Stomach (tissue), 9 donors: ENCODE data around the gene SMAD2. TPM values are rescaled to one million over a fixed set of nuclear protein-coding genes. Genes with fewer than 3 reads are reported as not detected.

Source experiments
- DNase-seq, 2 donors: peaks; one replicate each; pipeline versions ENCODE4 v3.0.0 to v3.0.0-alpha.2; 2013 to 2019
- H3K27ac ChIP-seq, 5 donors: fragments of 200-600 bp in 4 of 5; sonication (generic) in 4 of 5; one replicate each; pipeline ENCODE4 v1.5.1; 2013 to 2019; ENCODE audit warnings: mild to moderate bottlenecking in 1 of 5, moderate library complexity in 1 of 5
- H3K27me3 ChIP-seq, 3 donors: fragments of 200-600 bp; sonication (generic); one replicate each; pipeline ENCODE4 v1.5.1; 2017 to 2019; ENCODE audit warnings: mixed run types in 1 of 3
- H3K36me3 ChIP-seq, 4 donors: fragments of 200-600 bp; sonication (generic); 1 replicate in 3 of 4; 2 replicates in 1 of 4; pipeline ENCODE4 v1.5.1; 2016 to 2019
- H3K4me1 ChIP-seq, 4 donors: fragments of 200-600 bp; sonication (generic); one replicate each; pipeline ENCODE4 v1.5.1; 2016 to 2019
- H3K4me3 ChIP-seq, 4 donors: fragments of 200-600 bp; sonication (generic) in 3 of 4; one replicate each; pipeline ENCODE4 v1.5.1; 2016 to 2019; ENCODE audit warnings: mild to moderate bottlenecking in 1 of 4
- H3K9me3 ChIP-seq, 4 donors: fragments of 200-600 bp; sonication (generic); one replicate each; pipeline ENCODE4 v1.5.1; 2016 to 2019
- EP300 ChIP-seq: sonication (generic); formaldehyde crosslinking; IDR thresholded peaks from one replicate; pipeline ENCODE4 v1.6.1; 2017; ENCODE audit warnings: antibody characterized with exemption
- POLR2A ChIP-seq, 4 donors: fragments of 450-650 bp; IDR thresholded peaks; one replicate each; pipeline ENCODE4 v1.6.1; 2016; ENCODE audit warnings: antibody characterized with exemption in 4 of 4, control low read depth in 2 of 4, mild to moderate bottlenecking in 1 of 4, moderate library complexity in 1 of 4
- POLR2AphosphoS5 ChIP-seq, 3 donors: sonication (generic); formaldehyde crosslinking; IDR thresholded peaks; one replicate each; pipeline ENCODE4 v1.6.1; 2016; ENCODE audit warnings: antibody characterized with exemption in 3 of 3
- WGBS, 5 donors: extraction: QIAGEN DNeasy Blood & Tissue Kit in 3 of 5; methylation state at CpG; one replicate each; pipeline versions ENCODE4 v1.1.5 to v1.1.7; 2013 to 2018; 5-methylcytosine and 5-hydroxymethylcytosine counted together
- intact Hi-C: fragments of 100-400 bp; cut with DNase I; formaldehyde crosslinking; loops from one replicate; pipeline ENCODE4 v1.15.1; 2023; ENCODE audit warnings: low total_unique reads
- polyA plus RNA-seq, 3 donors: library from polyadenylated mRNA; stranded (reverse); fragments of 200-250 nt; gene quantifications; one replicate each; pipeline ENCODE4 v1.2.3, GENCODE V29; 2013
- total RNA-seq, 5 donors: library from RNA; depleted of rRNA; stranded (reverse); fragments of >200 nt; gene quantifications; one replicate each; pipeline versions ENCODE4 v1.1.0 to v1.2.3, GENCODE V29; 2014 to 2016
- TF ChIP-seq, protein P1 (sequence below), 7 experiments: fragments of 450-650 bp in 4 of 7; fragments of 200-600 bp in 3 of 7; sonication (generic) in 3 of 7; IDR thresholded peaks; one replicate each; pipeline ENCODE4 v1.5.1; 2016 to 2019; ENCODE audit warnings: antibody characterized with exemption in 7 of 7, control low read depth in 2 of 7, mild to moderate bottlenecking in 1 of 7
- donor health status: healthy with polysubstance abuse.
- donor health status: Bipolar disorder and iron deficiency.
- donor health status: healthy.

Gene SMAD2
- total and polyA plus RNA-seq, 8 donors, result 18.9 to 233 (median 46.3) TPM

GRCh38 chr18:47877892-47878291, 52.6 kb downstream of the SMAD2 start:
- WGBS, 5 donors, result 74 to 84% (median 80%) methylated on average over 3 of the region's 3 CpGs
- TF ChIP-seq POLR2A (IDR thresholded peaks at IDR 0.05), result no peak
- TF ChIP-seq, protein P1, sequence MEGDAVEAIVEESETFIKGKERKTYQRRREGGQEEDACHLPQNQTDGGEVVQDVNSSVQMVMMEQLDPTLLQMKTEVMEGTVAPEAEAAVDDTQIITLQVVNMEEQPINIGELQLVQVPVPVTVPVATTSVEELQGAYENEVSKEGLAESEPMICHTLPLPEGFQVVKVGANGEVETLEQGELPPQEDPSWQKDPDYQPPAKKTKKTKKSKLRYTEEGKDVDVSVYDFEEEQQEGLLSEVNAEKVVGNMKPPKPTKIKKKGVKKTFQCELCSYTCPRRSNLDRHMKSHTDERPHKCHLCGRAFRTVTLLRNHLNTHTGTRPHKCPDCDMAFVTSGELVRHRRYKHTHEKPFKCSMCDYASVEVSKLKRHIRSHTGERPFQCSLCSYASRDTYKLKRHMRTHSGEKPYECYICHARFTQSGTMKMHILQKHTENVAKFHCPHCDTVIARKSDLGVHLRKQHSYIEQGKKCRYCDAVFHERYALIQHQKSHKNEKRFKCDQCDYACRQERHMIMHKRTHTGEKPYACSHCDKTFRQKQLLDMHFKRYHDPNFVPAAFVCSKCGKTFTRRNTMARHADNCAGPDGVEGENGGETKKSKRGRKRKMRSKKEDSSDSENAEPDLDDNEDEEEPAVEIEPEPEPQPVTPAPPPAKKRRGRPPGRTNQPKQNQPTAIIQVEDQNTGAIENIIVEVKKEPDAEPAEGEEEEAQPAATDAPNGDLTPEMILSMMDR (IDR thresholded peaks at IDR 0.05), result no peak
- TF ChIP-seq EP300, result no peak
- Histone ChIP-seq H3K27me3 (no peaks in the 10 kb centered on the region), H3K9me3 (no peaks in the 10 kb centered on the region), H3K27ac (no peak overlapping the region), H3K4me3 (no peak overlapping the region), H3K36me3 (peaks cover 0 to 18% (median 9%) of the 10 kb centered on the region in 4 donors), H3K4me1 (peaks cover 0 to 34% (median 4%) of the 10 kb centered on the region in 4 donors)
- DNase-seq, result no peak
- intact Hi-C loops, result no loop called here

- intact Hi-C loops, result no loop called here
- no peak for DNase-seq
- no peaks in the 10 kb centered on the region for H3K27me3 ChIP-seq
- WGBS, 5 donors, result 90 to 94% (median 91%) methylated on average over 2 of the region's 2 CpGs
- TF ChIP-seq, protein P1 (IDR thresholded peaks at IDR 0.05), result no peak
- no peak for TF ChIP-seq POLR2A (IDR thresholded peaks at IDR 0.05)
- no peak for TF ChIP-seq EP300
- TF ChIP-seq POLR2AphosphoS5 (IDR thresholded peaks at IDR 0.05), result no peak
- H3K27ac ChIP-seq, result no peak overlapping the region
- no peaks in the 10 kb centered on the region for H3K9me3 ChIP-seq
- no peak overlapping the region for H3K4me3 ChIP-seq
- peaks cover 0 to 36% (median 9%) of the 10 kb centered on the region in 4 donors for H3K4me1 ChIP-seq
- H3K36me3 ChIP-seq, result peaks cover 0 to 15% (median 9%) of the 10 kb centered on the region in 4 donors
These were observed 53.6 kb downstream of the SMAD2 start for GRCh38 chr18:47876813-47877212.

DNA sequence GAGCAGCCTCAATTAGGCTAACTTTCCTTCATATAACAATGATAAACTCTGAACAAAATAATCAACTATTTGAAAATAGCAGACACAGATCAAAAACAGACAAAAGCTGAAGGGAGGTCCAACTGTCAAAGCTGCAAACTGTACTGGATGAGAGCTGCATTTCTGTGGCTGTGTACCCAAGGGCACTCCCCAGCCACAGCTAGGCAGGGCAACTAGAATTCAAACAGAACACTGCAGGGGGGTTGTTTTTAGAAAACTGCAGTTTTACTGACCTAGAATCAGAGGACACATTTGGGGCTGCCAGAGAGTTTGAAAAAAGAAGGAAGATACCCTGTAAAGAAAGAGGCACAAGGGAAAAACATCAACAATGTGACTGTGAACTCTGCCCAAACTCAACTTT, 56.8 kb downstream of the SMAD2 start:
- Histone ChIP-seq H3K27me3 (no peaks in the 10 kb centered on the region), H3K9me3 (no peaks in the 10 kb centered on the region), H3K36me3 (peaks cover 0 to 12% (median 7%) of the 10 kb centered on the region in 4 donors), H3K4me1 (peaks cover 0 to 44% (median 19%) of the 10 kb centered on the region in 4 donors), H3K4me3 (no peak overlapping the region), H3K27ac (no peak overlapping the region)
- intact Hi-C loops, result no loop called here
- DNase-seq, result no peak
- TF ChIP-seq, protein P1 (IDR thresholded peaks at IDR 0.05), result no peak
- no peak for TF ChIP-seq POLR2AphosphoS5 (IDR thresholded peaks at IDR 0.05)
- TF ChIP-seq EP300, result no peak
- TF ChIP-seq POLR2A (IDR thresholded peaks at IDR 0.05), result no peak

DNA sequence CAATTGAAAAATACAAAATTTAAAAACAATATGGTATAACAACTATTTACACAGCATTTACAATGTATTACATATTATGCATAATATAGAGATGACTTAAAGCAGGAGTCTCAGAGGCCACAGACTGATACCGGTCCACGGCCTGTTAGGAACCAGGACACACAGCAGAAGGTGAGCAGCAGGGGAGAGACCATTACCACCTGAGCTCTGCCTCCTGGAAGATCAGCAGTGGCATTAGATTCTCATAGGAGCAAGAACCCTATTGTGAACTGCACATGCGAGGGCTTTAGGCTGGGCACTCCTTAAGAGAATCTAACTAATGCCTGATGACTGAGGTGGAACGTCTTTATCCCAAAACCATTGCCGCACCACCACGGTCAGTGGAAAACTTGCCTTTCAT, 58.0 kb downstream of the SMAD2 start:
- H3K4me1 ChIP-seq, result peaks cover 0 to 41% (median 19%) of the 10 kb centered on the region in 4 donors
- H3K27ac ChIP-seq, result no peak overlapping the region
- TF ChIP-seq EP300 (no peak), POLR2A (IDR thresholded peaks at IDR 0.05) (no peak), POLR2AphosphoS5 (IDR thresholded peaks at IDR 0.05) (no peak)
- TF ChIP-seq, protein P1 (IDR thresholded peaks at IDR 0.05), result no peak
- no peaks in the 10 kb centered on the region for H3K27me3 ChIP-seq
- no peaks in the 10 kb centered on the region for H3K9me3 ChIP-seq
- no peak for DNase-seq
- 95 to 98% (median 97%) methylated on average over 6 of the region's 6 CpGs for WGBS, 5 donors
- intact Hi-C loops, result no loop called here
- no peak overlapping the region for H3K4me3 ChIP-seq
- H3K36me3 ChIP-seq, result peaks cover 7 to 24% (median 18%) of the 10 kb centered on the region in 4 donors
